Hepatocyte (in vitro differentiated cells): ENCODE measurements around the gene TMPRSS11B. TPM values are rescaled to one million over a fixed set of nuclear protein-coding genes. Genes with fewer than 3 reads are reported as not detected.
"Not testable (repeated sequence)": the region's sequence is repeated elsewhere in the genome, so short reads cannot be mapped to it uniquely, and the experiment has no call there.

Experiments
- DNase-seq: peaks from one replicate; pipeline ENCODE4 v3.0.0-alpha.2; 2016; ENCODE audit warnings: low spot score
- H2AFZ ChIP-seq: fragments of 200-600 bp; sonication (generic); 2 replicates; pipeline ENCODE4 v1.6.0; 2016; ENCODE audit warnings: antibody characterized with exemption, mild to moderate bottlenecking
- H3K27ac ChIP-seq: fragments of 200-600 bp; sonication (generic); 2 replicates; pipeline ENCODE4 v1.5.1; 2016; ENCODE audit warnings: mild to moderate bottlenecking
- H3K27me3 ChIP-seq: fragments of 200-600 bp; sonication (generic); 2 replicates; pipeline ENCODE4 v1.6.1; 2016
- H3K36me3 ChIP-seq: fragments of 200-600 bp; sonication (generic); replicated peaks from 2 replicates; pipeline ENCODE4 v1.5.1; 2016; ENCODE audit warnings: low read depth; ENCODE audit not compliant: insufficient read depth
- H3K4me1 ChIP-seq: fragments of 200-600 bp; sonication (generic); 2 replicates; pipeline ENCODE4 v1.5.1; 2016; ENCODE audit warnings: mild to moderate bottlenecking, moderate library complexity; ENCODE audit not compliant: insufficient read depth
- H3K4me2 ChIP-seq: fragments of 200-600 bp; sonication (generic); 2 replicates; pipeline ENCODE4 v1.6.0; 2016
- H3K4me3 ChIP-seq: fragments of 200-600 bp; sonication (generic); 2 replicates; pipeline ENCODE4 v1.5.1; 2016; ENCODE audit warnings: mild to moderate bottlenecking
- H3K79me2 ChIP-seq: fragments of 200-600 bp; sonication (generic); 2 replicates; pipeline ENCODE4 v1.6.0; 2017; ENCODE audit warnings: mild to moderate bottlenecking
- H3K9me2 ChIP-seq: fragments of 200-600 bp; sonication (generic); replicated peaks from 2 replicates; pipeline ENCODE4 v1.6.0; 2017; ENCODE audit warnings: mild to moderate bottlenecking; ENCODE audit not compliant: insufficient read depth
- H3K9me3 ChIP-seq: fragments of 200-600 bp; sonication (generic); 2 replicates; pipeline ENCODE4 v1.5.1; 2016; ENCODE audit warnings: low read depth, mild to moderate bottlenecking
- H4K20me1 ChIP-seq: fragments of 200-600 bp; sonication (generic); 2 replicates; pipeline ENCODE4 v1.6.0; 2016; ENCODE audit warnings: mild to moderate bottlenecking; ENCODE audit not compliant: insufficient read depth, poor library complexity, severe bottlenecking
- EZH2 ChIP-seq: fragments of 200-600 bp; sonication (generic); IDR thresholded peaks from 2 replicates; pipeline ENCODE4 v1.6.1; 2016; ENCODE audit warnings: antibody characterized with exemption, mild to moderate bottlenecking, borderline replicate concordance
- EZH2phosphoT487 ChIP-seq: fragments of 200-600 bp; sonication (generic); IDR thresholded peaks from one replicate; pipeline ENCODE4 v1.6.1; 2018; ENCODE audit warnings: antibody characterized with exemption, mild to moderate bottlenecking, low read depth, moderate library complexity; ENCODE audit not compliant: unreplicated experiment, severe bottlenecking
- WGBS: methylation state at CpG from one replicate; pipeline ENCODE4 v1.1.6; 2016; ENCODE audit warnings: low lambda C conversion rate; ENCODE audit errors: missing lambda C conversion rate; 5-methylcytosine and 5-hydroxymethylcytosine counted together
- polyA plus RNA-seq: library from polyadenylated mRNA; unstranded; fragments of >200 nt; fragmentation: Nextera tagmentation; extraction: Ambion mirVana; gene quantifications from 2 replicates; pipeline ENCODE4 v1.2.1, GENCODE V29; 2016
- total RNA-seq: library from RNA; depleted of rRNA; stranded (reverse); fragments of >200 nt; gene quantifications from 2 replicates; pipeline ENCODE4 v1.2.3, GENCODE V29; 2014
- TF ChIP-seq, protein P1 (sequence below): fragments of 200-600 bp; sonication (generic); IDR thresholded peaks from 2 replicates; pipeline ENCODE4 v1.5.1; 2016; ENCODE audit warnings: antibody characterized with exemption, mild to moderate bottlenecking; ENCODE audit not compliant: poor library complexity

The TMPRSS11B gene
- total and polyA plus RNA-seq, 2 experiments from 2014 or later, result 0.17 TPM; not detected in 1

DNA sequence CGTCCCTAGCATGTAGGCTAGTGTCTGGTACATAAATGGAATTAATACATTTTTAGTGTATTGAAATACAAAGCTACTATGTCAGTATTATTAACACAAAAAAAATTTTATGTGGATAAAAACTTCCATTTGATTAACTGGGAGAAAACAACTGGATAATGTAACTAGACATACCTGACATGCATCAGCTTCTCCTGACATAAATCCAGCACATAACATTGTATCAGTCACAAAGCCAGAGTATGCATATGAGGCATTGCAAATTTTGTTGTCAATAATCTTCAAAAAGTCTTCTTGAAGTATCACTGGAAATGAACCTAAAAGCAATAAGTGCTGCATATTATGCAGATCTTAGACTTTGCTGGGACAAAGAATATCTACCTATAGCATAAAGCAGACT is 16.9 kb downstream of the TMPRSS11B start:
- TF ChIP-seq EZH2phosphoT487 (no peak), EZH2 (no peak)
- TF ChIP-seq, protein P1, sequence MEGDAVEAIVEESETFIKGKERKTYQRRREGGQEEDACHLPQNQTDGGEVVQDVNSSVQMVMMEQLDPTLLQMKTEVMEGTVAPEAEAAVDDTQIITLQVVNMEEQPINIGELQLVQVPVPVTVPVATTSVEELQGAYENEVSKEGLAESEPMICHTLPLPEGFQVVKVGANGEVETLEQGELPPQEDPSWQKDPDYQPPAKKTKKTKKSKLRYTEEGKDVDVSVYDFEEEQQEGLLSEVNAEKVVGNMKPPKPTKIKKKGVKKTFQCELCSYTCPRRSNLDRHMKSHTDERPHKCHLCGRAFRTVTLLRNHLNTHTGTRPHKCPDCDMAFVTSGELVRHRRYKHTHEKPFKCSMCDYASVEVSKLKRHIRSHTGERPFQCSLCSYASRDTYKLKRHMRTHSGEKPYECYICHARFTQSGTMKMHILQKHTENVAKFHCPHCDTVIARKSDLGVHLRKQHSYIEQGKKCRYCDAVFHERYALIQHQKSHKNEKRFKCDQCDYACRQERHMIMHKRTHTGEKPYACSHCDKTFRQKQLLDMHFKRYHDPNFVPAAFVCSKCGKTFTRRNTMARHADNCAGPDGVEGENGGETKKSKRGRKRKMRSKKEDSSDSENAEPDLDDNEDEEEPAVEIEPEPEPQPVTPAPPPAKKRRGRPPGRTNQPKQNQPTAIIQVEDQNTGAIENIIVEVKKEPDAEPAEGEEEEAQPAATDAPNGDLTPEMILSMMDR, result no peak

DNA sequence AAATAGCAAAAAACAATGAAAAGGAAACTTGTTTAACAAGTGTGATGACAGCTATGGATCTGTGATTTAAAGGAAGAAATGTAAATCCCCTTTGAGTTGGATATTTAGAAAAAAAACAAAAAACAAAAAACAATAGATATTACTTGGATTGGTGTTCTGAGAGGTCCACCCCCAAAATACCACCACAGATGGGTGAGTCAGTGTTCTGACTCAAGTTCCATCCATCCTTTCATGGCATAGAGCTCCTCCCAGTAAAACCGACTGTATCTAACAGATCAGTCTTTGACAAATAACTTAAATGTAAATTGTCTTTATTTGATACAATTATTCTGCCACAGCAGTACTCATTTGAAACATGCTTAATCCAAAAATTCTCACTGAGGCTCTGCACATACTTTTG is 27.4 kb downstream of the TMPRSS11B start:
- 35% methylated on average over 1 of the region's 1 CpG for WGBS
- TF ChIP-seq EZH2 (no peak), EZH2phosphoT487 (no peak)
- TF ChIP-seq, protein P1, result no peak

More for the DNA sequence above, 16.9 kb downstream of the TMPRSS11B start:
- DNase-seq, result no peak
- H3K27me3 ChIP-seq, result no peaks in the 10 kb centered on the region
- H3K27ac ChIP-seq, result no peak overlapping the region
- no peak overlapping the region for H3K4me3 ChIP-seq
- H2AFZ ChIP-seq, result no peak overlapping the region
- no peaks in the 10 kb centered on the region for H3K9me3 ChIP-seq
- WGBS, result 50% methylated on average over 1 of the region's 1 CpG
- no peaks in the 10 kb centered on the region for H3K9me2 ChIP-seq
- no peaks in the 10 kb centered on the region for H3K4me1 ChIP-seq
- no peaks in the 10 kb centered on the region for H4K20me1 ChIP-seq
- H3K4me2 ChIP-seq, result no peak overlapping the region
- H3K79me2 ChIP-seq, result no peaks in the 10 kb centered on the region
- no peaks in the 10 kb centered on the region for H3K36me3 ChIP-seq

DNA sequence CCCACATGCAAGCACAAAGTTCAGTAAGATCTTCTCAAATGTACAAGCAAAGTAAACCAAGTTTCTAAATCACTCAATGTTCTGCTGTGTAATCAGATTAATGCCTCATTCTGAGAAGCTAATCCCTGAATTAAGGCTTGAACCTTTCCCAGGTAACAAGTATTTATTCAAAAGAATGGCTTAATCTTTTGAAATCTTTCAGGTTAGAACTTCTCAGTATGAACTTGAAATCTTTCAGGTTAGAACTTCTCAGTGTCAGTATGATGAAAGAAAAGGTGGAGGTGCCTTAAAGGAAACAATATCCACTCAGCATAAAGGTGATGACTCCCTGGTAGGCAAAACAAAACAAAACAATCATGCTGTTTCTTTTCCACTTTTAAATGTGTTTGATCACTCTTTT is 29.0 kb downstream of the TMPRSS11B start:
- no peaks in the 10 kb centered on the region for H3K9me2 ChIP-seq
- no peaks in the 10 kb centered on the region for H3K9me3 ChIP-seq
- H2AFZ ChIP-seq, result no peak overlapping the region
- H3K27ac ChIP-seq, result no peak overlapping the region
- no peak overlapping the region for H3K4me2 ChIP-seq
- H4K20me1 ChIP-seq, result no peaks in the 10 kb centered on the region
- no peaks in the 10 kb centered on the region for H3K79me2 ChIP-seq
- H3K4me3 ChIP-seq, result no peak overlapping the region
- no peaks in the 10 kb centered on the region for H3K4me1 ChIP-seq
- DNase-seq, result no peak
- no peaks in the 10 kb centered on the region for H3K36me3 ChIP-seq
- no peaks in the 10 kb centered on the region for H3K27me3 ChIP-seq
- TF ChIP-seq EZH2 (no peak), EZH2phosphoT487 (no peak)
- TF ChIP-seq, protein P1, result no peak

More for the DNA sequence above, 27.4 kb downstream of the TMPRSS11B start:
- Histone ChIP-seq H3K4me1 (no peaks in the 10 kb centered on the region), H2AFZ (no peak overlapping the region), H3K4me2 (no peak overlapping the region), H3K27ac (no peak overlapping the region), H3K79me2 (no peaks in the 10 kb centered on the region), H3K36me3 (no peaks in the 10 kb centered on the region), H3K9me2 (no peaks in the 10 kb centered on the region), H3K27me3 (no peaks in the 10 kb centered on the region), H3K4me3 (no peak overlapping the region), H4K20me1 (no peaks in the 10 kb centered on the region), H3K9me3 (no peaks in the 10 kb centered on the region)
- DNase-seq, result no peak

DNA sequence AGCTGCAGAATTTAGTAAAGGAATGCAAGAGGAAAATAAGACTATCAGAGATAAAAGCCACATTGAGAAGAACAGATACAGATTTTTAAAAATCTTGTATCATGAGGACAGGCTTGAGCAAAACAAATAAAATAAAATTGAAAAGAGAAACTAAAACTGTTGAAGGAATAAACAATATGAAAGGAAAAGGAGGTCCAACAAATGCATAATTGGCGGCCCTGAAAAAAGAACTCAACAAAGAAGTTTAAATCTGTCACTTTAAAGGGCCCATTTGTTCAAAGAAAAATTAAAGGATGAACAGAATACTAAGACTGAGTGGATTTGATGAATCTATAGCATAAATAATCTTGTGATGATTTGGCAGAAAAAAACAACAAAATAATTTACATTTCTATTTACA is 36.5 kb downstream of the TMPRSS11B start:
- H3K4me1 ChIP-seq, result no peaks in the 10 kb centered on the region
- no peaks in the 10 kb centered on the region for H3K9me2 ChIP-seq
- no peaks in the 10 kb centered on the region for H3K79me2 ChIP-seq
- WGBS, result 84% methylated on average over 1 of the region's 1 CpG
- H3K36me3 ChIP-seq, result no peaks in the 10 kb centered on the region
- TF ChIP-seq, protein P1, result no peak
- TF ChIP-seq EZH2phosphoT487 (no peak), EZH2 (no peak)
- DNase-seq, result no peak
- H2AFZ ChIP-seq, result no peak overlapping the region
- H3K27me3 ChIP-seq, result no peaks in the 10 kb centered on the region
- H3K4me2 ChIP-seq, result no peak overlapping the region
- peaks cover 11% of the 10 kb centered on the region for H3K9me3 ChIP-seq
- H3K27ac ChIP-seq, result no peak overlapping the region
- H3K4me3 ChIP-seq, result no peak overlapping the region
- no peaks in the 10 kb centered on the region for H4K20me1 ChIP-seq

DNA sequence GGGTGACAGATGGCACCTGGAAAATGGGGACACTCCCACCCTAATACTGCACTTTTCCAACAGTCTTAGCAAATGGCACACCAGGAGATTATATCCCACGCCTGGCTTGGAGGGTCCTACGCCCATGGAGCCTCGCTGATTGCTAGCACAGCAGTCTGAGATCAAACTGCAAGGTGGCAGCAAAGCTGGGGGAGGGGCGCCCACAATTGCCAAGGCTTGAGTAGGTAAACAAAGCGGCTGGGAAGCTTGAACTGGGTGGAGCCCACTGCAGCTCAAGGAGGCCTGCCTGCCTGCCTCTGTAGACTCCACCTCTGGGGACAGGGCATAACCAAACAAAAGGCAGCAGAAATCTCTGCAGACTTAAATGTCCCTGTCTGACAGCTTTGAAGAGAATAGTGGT is 51.2 kb downstream of the TMPRSS11B start:
- not testable (repeated sequence) for H3K79me2 ChIP-seq, H3K4me3 ChIP-seq, H3K9me3 ChIP-seq

More for the DNA sequence above, 51.2 kb downstream of the TMPRSS11B start:
- 79% methylated on average over 5 of the region's 5 CpGs for WGBS
- H3K4me1 ChIP-seq, H3K27ac ChIP-seq, H2AFZ ChIP-seq, H3K36me3 ChIP-seq, H3K4me2 ChIP-seq, H3K27me3 ChIP-seq, DNase-seq, H3K9me2 ChIP-seq, H4K20me1 ChIP-seq: not testable (repeated sequence)
